HTR-8/SVneo (cell line): ENCODE measurements around the gene TIMM50.
"Not testable (repeated sequence)": the region's sequence is repeated elsewhere in the genome, so short reads cannot be mapped to it uniquely, and the experiment has no call there.

Experiments
- DNase-seq: peaks from one replicate; pipeline ENCODE4 v3.0.0; 2011; ENCODE audit warnings: low spot score, mixed read lengths; ENCODE audit not compliant: insufficient read length
- FAIRE-seq: peaks from 2 replicates; lab custom pipeline; 2011; peaks lifted over from hg19 to GRCh38; lab: Jason Lieb, UNC

Gene TIMM50

GRCh38 chr19:39467941-39468340 is 12.7 kb upstream of the TIMM50 start:
- no peak for DNase-seq

GRCh38 chr19:39469036-39469435 is 11.6 kb upstream of the TIMM50 start:
- DNase-seq (no peak), FAIRE-seq (no peak)

More at GRCh38 chr19:39467941-39468340, 12.7 kb upstream of the TIMM50 start:
- FAIRE-seq, result no peak

GRCh38 chr19:39469567-39469966 is 11.1 kb upstream of the TIMM50 start:
- no peak for FAIRE-seq
- no peak for DNase-seq

- DNase-seq (no peak), FAIRE-seq (no peak)
Measured at GRCh38 chr19:39470724-39471339, 9.8 kb upstream of the TIMM50 start.

GRCh38 chr19:39471756-39472536 is 8.7 kb upstream of the TIMM50 start:
- FAIRE-seq, result no peak
- no peak for DNase-seq

GRCh38 chr19:39472746-39473442 is 7.7 kb upstream of the TIMM50 start:
- DNase-seq, result no peak
- FAIRE-seq, result no peak

- DNase-seq (no peak), FAIRE-seq (no peak)
Measured at GRCh38 chr19:39473443-39473960, 7.1 kb upstream of the TIMM50 start.

- peak; percentile 86 for FAIRE-seq
- DNase-seq, result peak; percentile 47
Measured at GRCh38 chr19:39474139-39474620, 6.5 kb upstream of the TIMM50 start.

- FAIRE-seq (peak; percentile 28), DNase-seq (no peak)
Measured at GRCh38 chr19:39475748-39476147, 4.9 kb upstream of the TIMM50 start.

GRCh38 chr19:39479319-39479801 is 1.3 kb upstream of the TIMM50 start:
- not testable (repeated sequence) for FAIRE-seq, DNase-seq

GRCh38 chr19:39479916-39480315 is 722 bp upstream of the TIMM50 start:
- DNase-seq (no peak), FAIRE-seq (peak; percentile 51)

- DNase-seq, result no peak
- FAIRE-seq, result no peak
Measured at GRCh38 chr19:39481229-39481545, 549 bp downstream of the TIMM50 start.

- DNase-seq (no peak), FAIRE-seq (no peak)
Measured at GRCh38 chr19:39481676-39482075, 1.0 kb downstream of the TIMM50 start.

GRCh38 chr19:39483141-39483540 is 2.5 kb downstream of the TIMM50 start:
- DNase-seq (no peak), FAIRE-seq (no peak)

GRCh38 chr19:39489756-39490155 is 9.1 kb downstream of the TIMM50 start:
- DNase-seq (no peak), FAIRE-seq (no peak)

- FAIRE-seq (no peak), DNase-seq (no peak)
Measured at GRCh38 chr19:39492225-39492624, 11.6 kb downstream of the TIMM50 start.

GRCh38 chr19:39492788-39493187 is 12.2 kb downstream of the TIMM50 start:
- FAIRE-seq (no peak), DNase-seq (no peak)

GRCh38 chr19:39494661-39495060 is 14.0 kb downstream of the TIMM50 start:
- FAIRE-seq, result no peak
- DNase-seq, result no peak

GRCh38 chr19:39496063-39496462 is 15.4 kb downstream of the TIMM50 start:
- FAIRE-seq, result no peak
- no peak for DNase-seq

- no peak for DNase-seq
- FAIRE-seq, result no peak
Measured at GRCh38 chr19:39497701-39497995, 17.0 kb downstream of the TIMM50 start.
